GM12878 (cell line): ENCODE measurements around the gene HDX. TPM values are rescaled to one million over a fixed set of nuclear protein-coding genes. Genes with fewer than 3 reads are reported as not detected.

Experiments
- ATAC-seq: fragments of 200-7000 bp; cut with Tn5 transposase; 3 replicates; pipeline ENCODE4 v1.9.1; 2020; ENCODE audit warnings: mild to moderate bottlenecking, moderate library complexity
- BruUV-seq: library from RNA; stranded (reverse); fragments of 400-500 nt; replicated peaks from 2 replicates; lab custom pipeline; 2021; lab: Mats Ljungman, UMichigan
- CTCF ChIA-PET: fragments of 300-600 bp; sonication (Branson Sonifier 250); formaldehyde crosslinking; extraction: SDS; loops from one replicate; lab custom pipeline; 2021; ENCODE audit warnings: inconsistent platforms; lab: Yijun Ruan, JAX
- POLR2A ChIA-PET: fragments of 350-600 bp; formaldehyde crosslinking; extraction: SDS; loops from one replicate; lab custom pipeline; 2021; ENCODE audit warnings: inconsistent platforms; lab: Charles Lee
- RAD21 ChIA-PET: fragments of 300-600 bp; sonication (Branson Sonifier 250); formaldehyde crosslinking; loops from one replicate; lab custom pipeline; 2023; ENCODE audit warnings: antibody characterized with exemption; ENCODE audit not compliant: unreplicated experiment; lab: Charles Lee
- SMC1A ChIA-PET: fragments of 300-600 bp; sonication (Branson Sonifier 250); formaldehyde crosslinking; loops from one replicate; lab custom pipeline; 2023; ENCODE audit not compliant: unreplicated experiment, uncharacterized antibody; lab: Charles Lee
- DNase-seq: peaks from one replicate; pipeline ENCODE4 v3.0.0-alpha.2; 2011; ENCODE audit warnings: low read depth, low spot score
- FAIRE-seq: peaks from 3 replicates; lab custom pipeline; 2011; peaks lifted over from hg19 to GRCh38; lab: Jason Lieb, UNC
- H2AFZ ChIP-seq: 2 replicates; pipeline ENCODE4 v1.6.0; 2011; ENCODE audit warnings: low read depth, low read length, control low read depth; ENCODE audit not compliant: control insufficient read depth
- H3K27ac ChIP-seq: 2 replicates; pipeline ENCODE4 v1.5.1; 2011; ENCODE audit warnings: control low read depth; ENCODE audit not compliant: control insufficient read depth, insufficient read depth
- H3K27me3 ChIP-seq, 2 experiments: replicated peaks in 1 of 2; 2 replicates each; pipeline versions ENCODE4 v1.6.0 to v1.6.1; 2011; ENCODE audit warnings: low read length in 1 of 2; ENCODE audit not compliant: control insufficient read depth in 2 of 2, insufficient read depth in 2 of 2
- H3K36me3 ChIP-seq, 2 experiments: 2 replicates each; pipeline ENCODE4 v1.5.1; 2011; ENCODE audit warnings: low read length in 1 of 2; ENCODE audit not compliant: control insufficient read depth in 2 of 2, insufficient read depth in 2 of 2
- H3K4me1 ChIP-seq: 2 replicates; pipeline ENCODE4 v1.6.1; 2011; ENCODE audit warnings: mild to moderate bottlenecking, low read length, moderate library complexity, mixed read lengths; ENCODE audit not compliant: control insufficient read depth, insufficient read depth
- H3K4me2 ChIP-seq: 2 replicates; pipeline ENCODE4 v1.6.0; 2011; ENCODE audit warnings: control low read depth; ENCODE audit not compliant: control insufficient read depth, insufficient read depth
- H3K4me3 ChIP-seq: fragments of 200-600 bp; sonication (generic); 2 replicates; pipeline ENCODE4 v1.5.1; 2016
- H3K79me2 ChIP-seq: 2 replicates; pipeline ENCODE4 v1.6.0; 2011; ENCODE audit warnings: low read length; ENCODE audit not compliant: control insufficient read depth, insufficient read depth
- H3K9ac ChIP-seq: 2 replicates; pipeline ENCODE4 v1.8.0; 2011; ENCODE audit warnings: low read length, control low read depth, mixed read lengths; ENCODE audit not compliant: control insufficient read depth, insufficient read depth
- H3K9me3 ChIP-seq: replicated peaks from 3 replicates; pipeline ENCODE4 v1.5.1; 2011; ENCODE audit warnings: mild to moderate bottlenecking, low read length; ENCODE audit not compliant: control insufficient read depth, insufficient read depth
- H4K20me1 ChIP-seq: 2 replicates; pipeline ENCODE4 v1.6.0; 2011; ENCODE audit not compliant: control insufficient read depth, insufficient read depth
- BACH1 ChIP-seq: fragments of 450-650 bp; IDR thresholded peaks from 2 replicates; pipeline ENCODE4 v1.6.1; 2017; ENCODE audit warnings: mild to moderate bottlenecking, borderline replicate concordance
- CREB1 ChIP-seq: IDR thresholded peaks from 2 replicates; pipeline ENCODE4 v1.6.1; 2012; ENCODE audit warnings: low read depth, mild to moderate bottlenecking, inconsistent platforms
- HDGF ChIP-seq: fragments of 450-650 bp; IDR thresholded peaks from 2 replicates; pipeline ENCODE4 v1.6.1; 2016; ENCODE audit warnings: antibody characterized with exemption
- NBN ChIP-seq: fragments of 450-650 bp; IDR thresholded peaks from 2 replicates; pipeline ENCODE4 v1.6.1; 2016
- POLR2A ChIP-seq: IDR thresholded peaks from 2 replicates; pipeline ENCODE4 v1.6.1; 2011; ENCODE audit warnings: low read depth, mild to moderate bottlenecking, low read length
- RAD51 ChIP-seq: fragments of 450-650 bp; IDR thresholded peaks from 2 replicates; pipeline ENCODE4 v1.6.1; 2016; ENCODE audit warnings: moderate library complexity, mild to moderate bottlenecking, inconsistent platforms
- SIX5 ChIP-seq: IDR thresholded peaks from 2 replicates; pipeline ENCODE4 v1.6.1; 2011; ENCODE audit warnings: mild to moderate bottlenecking, low read depth, low read length, moderate library complexity; ENCODE audit not compliant: severe bottlenecking
- SMC3 ChIP-seq: IDR thresholded peaks from 2 replicates; pipeline ENCODE4 v1.6.1; 2011; ENCODE audit warnings: low read length, improper control_type of control experiment, borderline replicate concordance
- SRF ChIP-seq, 2 experiments: IDR thresholded peaks; 2 replicates each; pipeline ENCODE4 v1.6.1; 2011; ENCODE audit warnings: low read depth in 2 of 2, low read length in 2 of 2, mild to moderate bottlenecking in 1 of 2, moderate library complexity in 1 of 2
- ZNF384 ChIP-seq: IDR thresholded peaks from 2 replicates; pipeline ENCODE4 v1.6.1; 2012; ENCODE audit warnings: low read depth, mild to moderate bottlenecking, low read length, improper control_type of control experiment, borderline replicate concordance
- WGBS: methylation state at CpG from one replicate; pipeline ENCODE4 v1.1.6; 2016; ENCODE audit warnings: low lambda C conversion rate; ENCODE audit not compliant: insufficient replicate concordance, insufficient coverage; ENCODE audit errors: missing lambda C conversion rate; 5-methylcytosine and 5-hydroxymethylcytosine counted together
- in situ Hi-C: fragments of 300-500 bp; cut with MboI; formaldehyde crosslinking; loops from 9 replicates; pipeline ENCODE4 v1.14.3; 2018; ENCODE audit warnings: mixed read lengths
- intact Hi-C: fragments of 100-400 bp; cut with micrococcal nuclease; formaldehyde crosslinking; loops from one replicate; pipeline ENCODE4 v1.14.2; 2022; ENCODE audit not compliant: unreplicated experiment
- polyA plus RNA-seq, 11 experiments: library from polyadenylated mRNA; depleted of rRNA in 4 of 11; unstranded in 6 of 11; stranded (reverse) in 5 of 11; fragments of >200 nt; fragmentation: Nextera tagmentation in 4 of 11; fragmentation: Illumina TruSeq in 1 of 11; extraction: Ambion mirVana in 4 of 11; extraction: Trizol in 1 of 11; gene quantifications; 1 replicate in 1 of 11; 2 replicates in 10 of 11; pipeline versions ENCODE4 v1.2.1 to v1.2.3, GENCODE V29; 2011 to 2016; ENCODE audit warnings: inconsistent platforms in 2 of 11, missing spikeins in 2 of 11, low read depth in 1 of 11
- total RNA-seq, 4 experiments: library from RNA; depleted of rRNA in 3 of 4; stranded (reverse); fragments of >200 nt in 3 of 4; fragmentation: Illumina TruSeq in 1 of 4; extraction: Trizol in 1 of 4; gene quantifications; 2 replicates each; pipeline versions ENCODE4 v1.2.1 to v1.2.3, GENCODE V29; 2013 to 2021
- TF ChIP-seq, protein P1 (sequence below), 3 experiments: IDR thresholded peaks in 2 of 3; conservative IDR thresholded peaks in 1 of 3; 2 replicates each; pipeline ENCODE4 v1.5.1; 2011; ENCODE audit warnings: low read depth in 3 of 3, low read length in 3 of 3, mild to moderate bottlenecking in 3 of 3, control low read depth in 2 of 3, moderate library complexity in 2 of 3, inconsistent platforms in 1 of 3, mixed read lengths in 1 of 3; ENCODE audit not compliant: control insufficient read depth in 2 of 3, insufficient read depth in 1 of 3; ENCODE audit errors: extremely low read depth in 1 of 3
- TF ChIP-seq, protein P2 (sequence below): fragments of 450-650 bp; IDR thresholded peaks from 2 replicates; pipeline ENCODE4 v1.6.1; 2014; ENCODE audit warnings: mild to moderate bottlenecking
- TF ChIP-seq, protein P3 (sequence below): IDR thresholded peaks from 2 replicates; pipeline ENCODE4 v1.6.1; 2011; ENCODE audit warnings: borderline replicate concordance, low read depth, mild to moderate bottlenecking, moderate library complexity, mixed read lengths, low read length; ENCODE audit not compliant: insufficient read depth; ENCODE audit errors: extremely low read length
- TF ChIP-seq, protein P4 (sequence below): fragments of 450-650 bp; IDR thresholded peaks from 2 replicates; pipeline ENCODE4 v1.6.1; 2017; ENCODE audit warnings: mild to moderate bottlenecking, low read depth, inconsistent platforms; ENCODE audit not compliant: poor library complexity, severe bottlenecking
- TF ChIP-seq, protein P5 (sequence below): IDR thresholded peaks from 2 replicates; pipeline ENCODE4 v1.6.1; 2012; ENCODE audit warnings: low read depth, low read length, improper control_type of control experiment

HDX gene
- total and polyA plus RNA-seq, 10 of the 15 experiments (the other 5 are each of a cell fraction or from before 2014, with no cell fraction given), result 2.9 to 8.6 (median 6.3) TPM; not detected in 1

DNA sequence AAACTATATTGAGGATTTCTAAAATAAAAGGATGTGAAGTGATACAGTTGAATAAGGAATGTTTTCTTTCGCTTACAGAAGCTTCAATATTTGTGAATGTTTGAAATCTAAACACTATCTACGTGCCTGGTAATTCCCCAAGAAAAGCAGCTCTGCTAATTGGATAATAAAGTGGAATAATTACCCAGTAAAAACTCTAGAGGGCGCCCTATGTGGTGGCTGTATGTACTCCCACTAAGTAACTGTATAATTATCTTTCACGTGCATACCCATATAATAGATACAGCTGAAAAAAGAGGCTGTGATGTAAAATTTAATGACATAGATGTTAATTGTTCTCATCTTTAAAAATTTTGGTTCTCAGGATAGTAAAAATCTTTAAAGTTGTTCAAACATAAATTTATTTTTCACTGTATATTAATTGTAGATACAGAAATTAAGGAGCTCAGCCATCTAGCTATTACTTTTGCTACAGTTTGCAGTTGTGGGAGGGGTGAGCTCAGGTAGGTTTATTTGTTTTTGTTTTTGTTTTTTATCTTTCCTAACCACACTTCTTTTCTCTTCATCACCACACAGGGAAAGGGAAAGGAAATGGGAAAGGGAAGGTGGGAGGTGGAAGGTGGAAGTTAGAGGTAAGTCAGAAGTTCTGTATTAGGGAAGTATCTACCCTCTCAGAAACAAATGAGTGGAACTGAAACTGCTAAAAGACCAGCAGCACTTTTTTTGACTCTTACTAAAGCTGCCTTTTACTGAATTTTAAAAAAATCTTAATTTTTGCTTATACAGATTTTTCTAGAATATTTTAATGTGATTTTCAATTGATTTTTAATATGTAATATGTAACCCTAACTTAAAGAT is 162.5 kb downstream of the HDX start (continued):
- TF ChIP-seq, protein P1, sequence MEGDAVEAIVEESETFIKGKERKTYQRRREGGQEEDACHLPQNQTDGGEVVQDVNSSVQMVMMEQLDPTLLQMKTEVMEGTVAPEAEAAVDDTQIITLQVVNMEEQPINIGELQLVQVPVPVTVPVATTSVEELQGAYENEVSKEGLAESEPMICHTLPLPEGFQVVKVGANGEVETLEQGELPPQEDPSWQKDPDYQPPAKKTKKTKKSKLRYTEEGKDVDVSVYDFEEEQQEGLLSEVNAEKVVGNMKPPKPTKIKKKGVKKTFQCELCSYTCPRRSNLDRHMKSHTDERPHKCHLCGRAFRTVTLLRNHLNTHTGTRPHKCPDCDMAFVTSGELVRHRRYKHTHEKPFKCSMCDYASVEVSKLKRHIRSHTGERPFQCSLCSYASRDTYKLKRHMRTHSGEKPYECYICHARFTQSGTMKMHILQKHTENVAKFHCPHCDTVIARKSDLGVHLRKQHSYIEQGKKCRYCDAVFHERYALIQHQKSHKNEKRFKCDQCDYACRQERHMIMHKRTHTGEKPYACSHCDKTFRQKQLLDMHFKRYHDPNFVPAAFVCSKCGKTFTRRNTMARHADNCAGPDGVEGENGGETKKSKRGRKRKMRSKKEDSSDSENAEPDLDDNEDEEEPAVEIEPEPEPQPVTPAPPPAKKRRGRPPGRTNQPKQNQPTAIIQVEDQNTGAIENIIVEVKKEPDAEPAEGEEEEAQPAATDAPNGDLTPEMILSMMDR (IDR thresholded peaks at IDR 0.05 in 2 of 3, conservative IDR thresholded peaks at IDR 0.05 in 1 of 3; ENCODE audit: control insufficient read depth in 2 of 3, extremely low read depth in 1 of 3, insufficient read depth in 1 of 3, low read depth in 3 of 3, low read length in 3 of 3), result peak; percentile 21 to 56 (median 30); a peak in 3 of 6 replicates
- TF ChIP-seq SMC3, result no peak

DNA sequence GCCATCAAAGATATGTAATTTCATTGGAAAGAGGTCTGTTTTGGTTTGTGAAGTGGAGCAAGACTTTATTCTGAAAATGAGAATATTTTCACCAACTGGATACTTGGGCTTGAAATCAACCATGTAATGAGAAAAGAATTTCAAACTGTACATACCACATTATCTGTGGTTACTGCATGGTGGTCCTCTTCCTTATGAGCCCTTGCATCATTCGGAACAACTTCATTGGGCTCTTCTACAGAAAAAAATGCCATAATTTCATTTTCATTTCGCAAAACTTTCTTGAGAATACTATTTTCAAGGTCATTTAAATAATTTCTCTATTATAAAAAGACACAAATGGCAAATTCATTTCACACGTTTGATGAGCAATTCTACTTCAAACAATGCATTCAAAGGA is 165.6 kb downstream of the HDX start:
- whole genome bisulfite sequencing, result 58% methylated on average over 3 of the region's 3 CpGs
- POLR2A ChIA-PET, result no interaction called here
- H3K9me3 ChIP-seq, result no peaks in the 10 kb centered on the region
- intact Hi-C loops, result no loop called here
- DNase-seq (no peak), FAIRE-seq (no peak), ATAC-seq (no peak)
- H3K36me3 ChIP-seq, result no peaks in the 10 kb centered on the region
- H3K4me1 ChIP-seq, result no peaks in the 10 kb centered on the region
- H3K4me3 ChIP-seq, result no peak overlapping the region
- no peaks in the 10 kb centered on the region for H3K79me2 ChIP-seq
- BruUV-seq, result no TSS peak
- H4K20me1 ChIP-seq, result no peaks in the 10 kb centered on the region
- SMC1A ChIA-PET, result no interaction called here
- RAD21 ChIA-PET, result no interaction called here
- in situ Hi-C loops, result no loop called here
- no peak overlapping the region for H3K27ac ChIP-seq
- CTCF ChIA-PET, result no interaction called here
- H3K27me3 ChIP-seq, result no peaks in the 10 kb centered on the region
- H3K4me2 ChIP-seq, result no peak overlapping the region
- no peak overlapping the region for H3K9ac ChIP-seq
- H2AFZ ChIP-seq, result no peak overlapping the region
- no peak for TF ChIP-seq HDGF
- no peak for TF ChIP-seq ZNF384
- no peak for TF ChIP-seq RAD51
- TF ChIP-seq CREB1, result no peak
- TF ChIP-seq, protein P2, sequence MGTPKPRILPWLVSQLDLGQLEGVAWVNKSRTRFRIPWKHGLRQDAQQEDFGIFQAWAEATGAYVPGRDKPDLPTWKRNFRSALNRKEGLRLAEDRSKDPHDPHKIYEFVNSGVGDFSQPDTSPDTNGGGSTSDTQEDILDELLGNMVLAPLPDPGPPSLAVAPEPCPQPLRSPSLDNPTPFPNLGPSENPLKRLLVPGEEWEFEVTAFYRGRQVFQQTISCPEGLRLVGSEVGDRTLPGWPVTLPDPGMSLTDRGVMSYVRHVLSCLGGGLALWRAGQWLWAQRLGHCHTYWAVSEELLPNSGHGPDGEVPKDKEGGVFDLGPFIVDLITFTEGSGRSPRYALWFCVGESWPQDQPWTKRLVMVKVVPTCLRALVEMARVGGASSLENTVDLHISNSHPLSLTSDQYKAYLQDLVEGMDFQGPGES, result no peak
- no peak for TF ChIP-seq BACH1
- TF ChIP-seq, protein P3, sequence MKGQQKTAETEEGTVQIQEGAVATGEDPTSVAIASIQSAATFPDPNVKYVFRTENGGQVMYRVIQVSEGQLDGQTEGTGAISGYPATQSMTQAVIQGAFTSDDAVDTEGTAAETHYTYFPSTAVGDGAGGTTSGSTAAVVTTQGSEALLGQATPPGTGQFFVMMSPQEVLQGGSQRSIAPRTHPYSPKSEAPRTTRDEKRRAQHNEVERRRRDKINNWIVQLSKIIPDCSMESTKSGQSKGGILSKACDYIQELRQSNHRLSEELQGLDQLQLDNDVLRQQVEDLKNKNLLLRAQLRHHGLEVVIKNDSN, result no peak
- no peak for TF ChIP-seq SRF (IDR thresholded peaks at IDR 0.05; ENCODE audit: low read depth in 2 of 2, low read length in 2 of 2)
- TF ChIP-seq SIX5, result no peak
- no peak for TF ChIP-seq POLR2A
- TF ChIP-seq, protein P4, sequence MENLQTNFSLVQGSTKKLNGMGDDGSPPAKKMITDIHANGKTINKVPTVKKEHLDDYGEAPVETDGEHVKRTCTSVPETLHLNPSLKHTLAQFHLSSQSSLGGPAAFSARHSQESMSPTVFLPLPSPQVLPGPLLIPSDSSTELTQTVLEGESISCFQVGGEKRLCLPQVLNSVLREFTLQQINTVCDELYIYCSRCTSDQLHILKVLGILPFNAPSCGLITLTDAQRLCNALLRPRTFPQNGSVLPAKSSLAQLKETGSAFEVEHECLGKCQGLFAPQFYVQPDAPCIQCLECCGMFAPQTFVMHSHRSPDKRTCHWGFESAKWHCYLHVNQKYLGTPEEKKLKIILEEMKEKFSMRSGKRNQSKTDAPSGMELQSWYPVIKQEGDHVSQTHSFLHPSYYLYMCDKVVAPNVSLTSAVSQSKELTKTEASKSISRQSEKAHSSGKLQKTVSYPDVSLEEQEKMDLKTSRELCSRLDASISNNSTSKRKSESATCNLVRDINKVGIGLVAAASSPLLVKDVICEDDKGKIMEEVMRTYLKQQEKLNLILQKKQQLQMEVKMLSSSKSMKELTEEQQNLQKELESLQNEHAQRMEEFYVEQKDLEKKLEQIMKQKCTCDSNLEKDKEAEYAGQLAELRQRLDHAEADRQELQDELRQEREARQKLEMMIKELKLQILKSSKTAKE, result no peak
- TF ChIP-seq, protein P5, sequence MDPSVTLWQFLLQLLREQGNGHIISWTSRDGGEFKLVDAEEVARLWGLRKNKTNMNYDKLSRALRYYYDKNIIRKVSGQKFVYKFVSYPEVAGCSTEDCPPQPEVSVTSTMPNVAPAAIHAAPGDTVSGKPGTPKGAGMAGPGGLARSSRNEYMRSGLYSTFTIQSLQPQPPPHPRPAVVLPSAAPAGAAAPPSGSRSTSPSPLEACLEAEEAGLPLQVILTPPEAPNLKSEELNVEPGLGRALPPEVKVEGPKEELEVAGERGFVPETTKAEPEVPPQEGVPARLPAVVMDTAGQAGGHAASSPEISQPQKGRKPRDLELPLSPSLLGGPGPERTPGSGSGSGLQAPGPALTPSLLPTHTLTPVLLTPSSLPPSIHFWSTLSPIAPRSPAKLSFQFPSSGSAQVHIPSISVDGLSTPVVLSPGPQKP, result no peak
- TF ChIP-seq NBN, result no peak
